Measurements from ENCODE around the gene BCORL1.

The BCORL1 gene

DNA sequence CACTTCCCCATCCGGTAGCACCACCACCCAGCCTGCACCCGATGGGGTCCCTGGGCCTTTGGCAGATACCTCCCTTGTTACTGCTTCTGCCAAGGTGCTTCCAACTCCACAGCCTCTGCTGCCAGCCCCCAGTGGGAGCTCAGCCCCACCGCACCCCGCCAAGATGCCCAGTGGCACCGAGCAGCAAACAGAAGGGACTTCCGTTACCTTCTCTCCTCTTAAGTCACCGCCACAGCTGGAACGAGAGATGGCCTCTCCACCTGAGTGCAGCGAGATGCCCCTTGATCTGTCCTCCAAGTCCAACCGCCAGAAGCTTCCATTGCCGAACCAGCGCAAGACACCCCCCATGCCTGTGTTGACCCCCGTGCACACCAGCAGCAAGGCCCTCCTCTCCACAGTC lies 31.9 kb downstream of the BCORL1 start:
- H3K9me3 ChIP-seq (ENCODE audit: control insufficient read depth, insufficient read depth, low read length): no peaks in the 10 kb centered on the region
- H3K36me3 ChIP-seq (ENCODE audit: insufficient read depth, low read length): no peaks in the 10 kb centered on the region
- no peak overlapping the region for H3K9ac ChIP-seq (ENCODE audit: low read depth, low read length)
- H3K4me1 ChIP-seq (ENCODE audit: insufficient read depth, low read length): 0 out of 2 replicates have a peak, but pooled peaks cover 3% of the 10 kb centered on the region

DNA sequence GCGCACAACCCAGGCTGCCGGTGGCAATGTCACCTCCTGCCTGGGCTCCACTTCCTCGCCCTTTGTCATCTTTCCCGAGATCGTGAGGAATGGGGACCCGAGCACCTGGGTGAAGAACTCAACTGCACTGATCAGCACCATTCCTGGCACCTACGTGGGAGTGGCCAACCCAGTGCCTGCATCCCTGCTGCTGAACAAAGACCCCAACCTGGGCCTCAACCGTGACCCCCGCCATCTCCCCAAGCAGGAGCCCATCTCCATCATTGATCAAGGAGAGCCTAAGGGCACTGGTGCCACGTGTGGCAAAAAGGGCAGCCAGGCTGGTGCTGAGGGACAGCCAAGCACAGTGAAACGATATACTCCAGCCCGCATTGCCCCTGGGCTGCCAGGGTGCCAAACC lies 32.3 kb downstream of the BCORL1 start:
- no peaks in the 10 kb centered on the region for H3K36me3 ChIP-seq (ENCODE audit: insufficient read depth, low read length)

DNA sequence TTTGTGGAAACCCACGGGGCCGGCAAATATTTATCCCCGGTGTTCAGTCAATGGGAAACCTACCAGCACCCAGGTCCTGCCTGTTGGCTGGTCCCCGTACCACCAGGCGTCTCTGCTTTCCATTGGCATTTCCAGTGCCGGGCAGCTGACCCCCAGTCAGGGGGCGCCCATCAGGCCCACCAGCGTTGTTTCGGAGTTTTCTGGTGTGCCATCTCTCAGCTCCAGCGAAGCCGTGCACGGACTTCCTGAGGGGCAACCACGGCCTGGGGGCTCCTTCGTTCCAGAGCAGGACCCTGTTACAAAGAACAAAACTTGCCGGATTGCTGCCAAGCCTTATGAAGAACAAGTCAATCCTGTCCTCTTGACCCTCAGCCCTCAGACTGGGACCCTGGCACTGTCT lies 32.7 kb downstream of the BCORL1 start:
- 0 out of 2 replicates have a peak, but pooled peaks cover 8% of the 10 kb centered on the region for H3K4me1 ChIP-seq (ENCODE audit: insufficient read depth, low read length)
- H3K36me3 ChIP-seq (ENCODE audit: insufficient read depth, low read length): no peaks in the 10 kb centered on the region
- no peaks in the 10 kb centered on the region for H3K9me3 ChIP-seq (ENCODE audit: control insufficient read depth, insufficient read depth, low read length)
- H3K9ac ChIP-seq (ENCODE audit: low read depth, low read length): no peak overlapping the region

More for the DNA sequence above, 32.3 kb downstream of the BCORL1 start:
- no peak overlapping the region for H3K9ac ChIP-seq (ENCODE audit: low read depth, low read length)
- H3K4me1 ChIP-seq (ENCODE audit: insufficient read depth, low read length): 0 out of 2 replicates have a peak, but pooled peaks cover 7% of the 10 kb centered on the region
- H3K9me3 ChIP-seq (ENCODE audit: control insufficient read depth, insufficient read depth, low read length): no peaks in the 10 kb centered on the region

DNA sequence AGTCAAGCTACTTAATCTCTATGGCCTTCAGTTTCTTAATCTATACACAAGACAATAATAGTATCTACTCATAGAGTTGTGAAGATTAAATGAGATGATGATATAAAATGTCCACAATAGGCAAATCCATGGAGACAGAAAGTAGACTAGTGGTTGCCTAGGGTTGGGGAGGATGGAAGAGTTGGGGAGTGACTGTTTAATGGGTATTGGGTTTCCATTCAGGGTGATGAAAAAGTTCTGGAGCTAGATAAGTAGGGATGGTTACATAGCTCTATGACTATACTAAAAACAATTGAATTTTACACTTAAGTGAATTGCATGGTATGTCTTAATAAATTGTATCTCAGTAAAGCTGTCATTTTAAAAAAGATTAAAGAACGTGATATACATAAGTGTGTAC lies 35.7 kb downstream of the BCORL1 start:
- Histone ChIP-seq H3K36me3 (ENCODE audit: insufficient read depth, low read length) (no peaks in the 10 kb centered on the region; the same call in 1 of the 2 replicates), H3K9ac (ENCODE audit: low read depth, low read length) (no peak overlapping the region), H3K4me1 (ENCODE audit: insufficient read depth, low read length) (0 out of 2 replicates have a peak, but pooled peaks cover 8% of the 10 kb centered on the region), H3K9me3 (ENCODE audit: control insufficient read depth, insufficient read depth, low read length) (no peaks in the 10 kb centered on the region)

DNA sequence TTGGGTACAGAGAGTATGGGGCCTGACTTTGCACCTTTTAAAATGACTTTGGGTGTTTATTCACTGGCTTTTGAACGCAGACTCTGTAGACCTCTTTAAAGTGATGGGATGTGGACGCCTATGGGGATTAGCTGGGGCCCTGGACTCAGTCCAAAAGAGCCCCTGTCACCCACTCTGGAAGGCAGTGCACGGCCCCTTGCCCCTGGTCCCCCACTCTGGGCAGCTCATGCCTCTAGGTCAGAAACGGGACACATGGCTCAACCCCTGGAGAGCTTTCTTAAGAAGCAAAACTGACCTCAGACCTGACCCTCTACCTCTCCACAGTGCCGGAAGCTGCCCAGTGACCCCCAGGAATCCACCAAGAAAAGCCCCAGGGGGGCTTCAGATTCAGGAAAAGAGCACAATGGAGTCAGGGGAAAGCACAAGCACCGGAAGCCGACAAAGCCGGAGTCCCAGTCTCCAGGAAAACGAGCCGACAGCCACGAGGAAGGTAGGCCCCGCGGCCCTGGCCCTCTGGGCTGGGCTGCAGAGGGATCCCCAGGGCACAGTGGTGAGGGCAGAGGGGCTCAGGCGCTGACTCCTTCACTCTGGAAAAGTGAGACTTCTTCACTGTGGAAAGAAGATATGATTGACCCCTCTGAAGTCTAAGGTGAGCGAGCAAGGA lies 38.4 kb downstream of the BCORL1 start:
- no peak overlapping the region for H3K9ac ChIP-seq (ENCODE audit: low read depth, low read length)
- peaks cover 2% of the 10 kb centered on the region for H3K36me3 ChIP-seq (ENCODE audit: insufficient read depth, low read length)
- peaks cover 14% of the 10 kb centered on the region for H3K4me1 ChIP-seq (ENCODE audit: insufficient read depth, low read length)
- no peaks in the 10 kb centered on the region for H3K9me3 ChIP-seq (ENCODE audit: control insufficient read depth, insufficient read depth, low read length)

DNA sequence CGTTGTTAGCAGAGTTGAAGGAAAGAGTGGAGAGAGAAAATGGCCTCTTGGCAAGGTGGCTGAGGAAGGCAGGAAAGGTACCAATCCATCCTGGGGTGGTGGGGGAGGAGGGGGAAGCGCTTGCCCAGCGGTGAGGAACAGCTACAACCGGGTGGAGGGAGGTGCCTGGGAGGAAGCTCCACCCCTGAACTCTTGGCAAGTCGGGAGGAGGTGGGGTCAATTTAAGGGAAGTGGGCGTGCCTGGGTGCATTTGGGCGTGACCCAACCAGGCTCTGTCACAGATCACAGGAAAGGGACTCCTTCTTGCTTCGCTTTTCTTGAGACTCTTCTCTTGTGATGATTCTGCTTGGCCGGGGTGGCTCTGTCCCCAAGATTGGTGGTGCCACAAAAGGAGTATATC lies 41.7 kb downstream of the BCORL1 start:
- Histone ChIP-seq H3K4me1 (ENCODE audit: insufficient read depth, low read length) (peaks cover 16% of the 10 kb centered on the region), H3K36me3 (ENCODE audit: insufficient read depth, low read length) (peaks cover 2% of the 10 kb centered on the region), H3K9ac (ENCODE audit: low read depth, low read length) (peak overlapping the region; percentile 34; the same call in 1 of the 2 replicates), H3K9me3 (ENCODE audit: control insufficient read depth, insufficient read depth, low read length) (no peaks in the 10 kb centered on the region)

DNA sequence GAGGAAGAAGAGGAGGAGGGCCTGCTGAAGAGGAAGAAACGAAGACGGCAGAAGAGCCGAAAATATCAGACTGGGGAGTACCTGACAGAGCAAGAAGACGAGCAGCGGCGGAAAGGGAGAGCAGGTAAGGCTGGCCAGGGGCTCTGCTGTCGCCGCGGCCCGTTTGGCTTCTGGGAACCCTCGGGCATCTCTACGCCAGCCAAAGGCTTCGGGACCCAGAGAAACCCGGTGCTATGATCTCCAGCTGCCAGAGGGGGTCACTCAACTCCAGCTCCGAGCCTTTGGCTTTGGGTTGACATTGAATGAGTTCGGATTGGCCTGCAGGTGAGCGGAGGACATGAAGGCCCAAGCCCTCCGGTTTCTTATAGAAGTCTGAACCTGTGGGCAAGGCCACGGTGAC lies 42.8 kb downstream of the BCORL1 start:
- peaks cover 12% of the 10 kb centered on the region for H3K4me1 ChIP-seq (ENCODE audit: insufficient read depth, low read length)
- H3K36me3 ChIP-seq (ENCODE audit: insufficient read depth, low read length): peaks cover 2% of the 10 kb centered on the region
- no peaks in the 10 kb centered on the region for H3K9me3 ChIP-seq (ENCODE audit: control insufficient read depth, insufficient read depth, low read length)
- H3K9ac ChIP-seq (ENCODE audit: low read depth, low read length): no peak overlapping the region

DNA sequence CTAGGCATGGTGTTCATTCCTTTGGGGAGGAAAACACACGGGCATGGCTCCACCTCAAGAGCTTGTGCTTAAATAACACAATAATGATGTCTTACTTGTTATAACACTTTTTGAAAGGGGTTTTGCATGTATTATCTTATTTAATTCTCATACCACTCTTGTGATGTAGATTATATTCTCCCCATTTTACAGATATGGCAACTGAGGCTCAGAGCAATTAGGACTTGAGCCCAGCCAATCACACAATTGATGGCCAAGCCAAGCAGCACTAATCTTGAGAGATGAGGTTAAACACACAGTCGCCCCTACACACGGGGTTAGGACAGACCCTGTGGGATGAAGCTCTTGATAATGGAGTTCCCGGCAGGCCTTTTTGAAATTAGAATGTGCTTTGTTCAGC lies 45.1 kb downstream of the BCORL1 start:
- Histone ChIP-seq H3K36me3 (ENCODE audit: insufficient read depth, low read length) (peaks cover 2% of the 10 kb centered on the region; the same call in 1 of the 2 replicates), H3K9ac (ENCODE audit: low read depth, low read length) (no peak overlapping the region), H3K9me3 (ENCODE audit: control insufficient read depth, insufficient read depth, low read length) (no peaks in the 10 kb centered on the region), H3K4me1 (ENCODE audit: insufficient read depth, low read length) (peaks cover 12% of the 10 kb centered on the region)

DNA sequence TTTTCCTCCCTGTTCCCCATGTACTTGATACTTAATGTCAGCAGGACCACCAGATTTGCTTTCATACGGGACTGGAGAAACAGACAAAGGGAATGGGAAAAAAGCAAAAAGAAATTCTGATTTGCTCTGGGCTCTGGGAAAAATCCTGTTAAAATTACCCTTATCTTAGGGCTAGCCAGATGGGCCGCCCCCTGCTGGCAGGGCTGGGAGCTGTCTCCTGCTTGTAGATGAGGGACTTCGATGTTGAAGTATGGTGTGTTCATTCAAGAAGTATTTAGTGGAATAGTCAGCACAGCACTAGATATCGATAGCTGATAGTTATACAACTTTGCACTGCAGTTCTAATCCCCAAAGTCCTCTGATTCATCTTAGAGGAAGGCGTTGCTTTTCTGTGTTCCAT lies 45.8 kb downstream of the BCORL1 start:
- H3K4me1 ChIP-seq (ENCODE audit: insufficient read depth, low read length): peaks cover 12% of the 10 kb centered on the region
- H3K9me3 ChIP-seq (ENCODE audit: control insufficient read depth, insufficient read depth, low read length): no peaks in the 10 kb centered on the region
- peaks cover 2% of the 10 kb centered on the region; the same call in 1 of the 2 replicates for H3K36me3 ChIP-seq (ENCODE audit: insufficient read depth, low read length)
- H3K9ac ChIP-seq (ENCODE audit: low read depth, low read length): no peak overlapping the region

DNA sequence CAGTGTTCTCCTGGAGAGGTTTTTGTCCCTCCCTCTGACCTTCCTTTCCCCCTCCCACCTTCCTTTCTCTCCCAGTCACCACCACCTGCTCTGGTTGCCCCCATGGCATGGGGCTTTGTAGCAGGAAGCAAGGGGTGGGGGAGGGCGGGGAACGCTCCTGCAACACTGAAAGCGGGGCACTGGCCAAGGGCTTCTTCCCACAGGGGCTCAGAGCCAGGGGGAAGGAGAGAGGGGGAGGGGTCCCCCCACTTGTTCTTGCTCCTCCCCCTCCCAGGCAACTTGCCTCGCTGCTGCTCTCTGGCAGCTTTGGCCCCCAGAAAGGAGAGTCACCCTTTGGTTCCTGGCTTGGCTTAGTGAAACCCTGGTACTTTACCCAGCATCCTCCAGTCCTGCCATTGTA lies 48.4 kb downstream of the BCORL1 start:
- Histone ChIP-seq H3K9me3 (ENCODE audit: control insufficient read depth, insufficient read depth, low read length) (no peaks in the 10 kb centered on the region), H3K36me3 (ENCODE audit: insufficient read depth, low read length) (no peaks in the 10 kb centered on the region; the same call in 1 of the 2 replicates)

DNA sequence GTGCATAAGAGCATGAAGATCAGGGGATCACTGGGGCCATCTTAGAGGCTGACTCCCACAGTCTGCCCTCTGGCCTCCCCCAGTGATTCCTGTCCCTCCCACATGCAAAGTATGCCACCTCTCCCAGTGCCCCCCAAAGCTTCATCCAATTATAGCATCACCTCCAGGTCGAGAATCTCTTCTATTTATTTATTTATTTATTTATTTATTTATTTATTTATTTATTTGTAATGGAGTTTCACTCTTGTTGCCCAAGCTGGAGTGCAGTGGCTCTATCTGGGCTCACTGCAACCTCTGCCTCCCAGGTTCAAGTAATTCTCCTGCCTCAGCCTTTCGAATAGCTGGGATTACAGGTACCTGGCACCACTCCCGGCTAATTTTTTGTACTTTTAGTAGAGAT lies 50.1 kb downstream of the BCORL1 start:
- no peaks in the 10 kb centered on the region for H3K9me3 ChIP-seq (ENCODE audit: control insufficient read depth, insufficient read depth, low read length)
- H3K9ac ChIP-seq (ENCODE audit: low read depth, low read length): no peak overlapping the region
- no peaks in the 10 kb centered on the region; the same call in 1 of the 2 replicates for H3K36me3 ChIP-seq (ENCODE audit: insufficient read depth, low read length)
- H3K4me1 ChIP-seq (ENCODE audit: insufficient read depth, low read length): peaks cover 6% of the 10 kb centered on the region

More for the DNA sequence above, 48.4 kb downstream of the BCORL1 start:
- no peak overlapping the region for H3K9ac ChIP-seq (ENCODE audit: low read depth, low read length)
- peaks cover 6% of the 10 kb centered on the region for H3K4me1 ChIP-seq (ENCODE audit: insufficient read depth, low read length)

DNA sequence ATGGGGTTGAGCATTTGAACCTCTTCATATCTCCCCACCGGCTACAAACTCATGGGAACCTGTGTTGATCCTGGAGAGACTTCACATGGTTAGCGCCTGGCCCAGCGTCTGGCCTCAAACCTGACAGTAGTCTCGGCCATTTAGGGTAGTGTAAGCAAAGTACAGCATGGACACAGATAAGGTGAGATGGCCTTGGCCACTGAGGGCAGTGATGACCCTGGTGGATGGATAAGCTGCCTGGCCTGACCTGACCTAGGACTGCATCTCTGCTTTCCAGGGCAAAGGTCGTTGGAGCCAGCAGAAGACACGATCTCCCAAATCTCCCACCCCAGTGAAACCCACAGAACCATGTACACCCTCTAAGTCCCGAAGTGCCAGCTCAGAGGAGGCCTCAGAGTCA lies 51.7 kb downstream of the BCORL1 start:
- Histone ChIP-seq H3K4me1 (ENCODE audit: insufficient read depth, low read length) (peaks cover 2% of the 10 kb centered on the region; the same call in 1 of the 2 replicates), H3K9me3 (ENCODE audit: control insufficient read depth, insufficient read depth, low read length) (no peaks in the 10 kb centered on the region), H3K36me3 (ENCODE audit: insufficient read depth, low read length) (no peaks in the 10 kb centered on the region; the same call in 1 of the 2 replicates), H3K9ac (ENCODE audit: low read depth, low read length) (no peak overlapping the region)

DNA sequence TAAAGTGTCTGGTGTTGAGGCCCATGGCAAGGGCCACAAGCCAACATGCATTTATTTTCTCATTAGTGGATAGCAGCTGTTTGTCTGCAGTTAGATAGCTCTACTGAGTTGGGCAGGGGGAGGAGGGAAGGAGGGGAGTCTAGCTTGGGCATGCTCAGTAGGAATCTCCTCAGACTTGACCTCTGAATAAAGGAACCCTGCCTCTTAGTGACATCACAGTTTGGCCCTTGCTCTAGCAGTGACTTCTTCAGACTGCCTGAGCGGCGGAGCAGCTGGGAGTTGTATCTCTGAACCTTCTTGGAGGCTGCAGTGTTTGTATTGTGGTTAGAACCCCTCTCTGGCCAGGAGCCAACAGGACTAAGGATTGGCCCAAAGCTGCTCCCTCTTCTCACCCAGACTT lies 57.4 kb downstream of the BCORL1 start:
- no peaks in the 10 kb centered on the region for H3K9me3 ChIP-seq (ENCODE audit: control insufficient read depth, insufficient read depth, low read length)
- H3K36me3 ChIP-seq (ENCODE audit: insufficient read depth, low read length): no peaks in the 10 kb centered on the region; the same call in 1 of the 2 replicates
- H3K9ac ChIP-seq (ENCODE audit: low read depth, low read length): no peak overlapping the region

DNA sequence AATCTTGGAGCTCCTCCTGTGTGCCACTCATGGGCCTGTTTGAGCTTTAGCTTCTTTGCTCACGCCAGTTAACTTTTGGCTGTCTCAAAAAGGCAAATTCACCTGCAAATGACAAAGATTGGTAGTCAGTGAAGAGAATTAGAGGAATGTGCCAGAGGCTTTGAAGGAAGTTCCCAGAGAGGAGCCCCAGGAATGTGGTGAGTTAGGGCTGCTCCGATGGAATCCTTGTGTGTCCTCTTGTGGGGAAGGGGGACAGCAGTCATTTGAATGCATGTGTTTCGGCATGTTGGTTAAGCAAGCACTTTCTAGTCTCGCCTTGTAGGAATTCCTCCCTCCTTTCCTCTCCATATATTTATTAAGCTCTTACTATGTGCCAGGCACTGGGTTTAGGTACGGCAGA lies 65.0 kb downstream of the BCORL1 start:
- H3K36me3 ChIP-seq (ENCODE audit: insufficient read depth, low read length): no peaks in the 10 kb centered on the region; the same call in 1 of the 2 replicates
- H3K9me3 ChIP-seq (ENCODE audit: control insufficient read depth, insufficient read depth, low read length): no peaks in the 10 kb centered on the region; the same call in 1 of the 2 replicates
- H3K4me1 ChIP-seq (ENCODE audit: insufficient read depth, low read length): peaks cover 13% of the 10 kb centered on the region
- no peak overlapping the region for H3K9ac ChIP-seq (ENCODE audit: low read depth, low read length)

More for the DNA sequence above, 57.4 kb downstream of the BCORL1 start:
- no peaks in the 10 kb centered on the region for H3K4me1 ChIP-seq (ENCODE audit: insufficient read depth, low read length)

DNA sequence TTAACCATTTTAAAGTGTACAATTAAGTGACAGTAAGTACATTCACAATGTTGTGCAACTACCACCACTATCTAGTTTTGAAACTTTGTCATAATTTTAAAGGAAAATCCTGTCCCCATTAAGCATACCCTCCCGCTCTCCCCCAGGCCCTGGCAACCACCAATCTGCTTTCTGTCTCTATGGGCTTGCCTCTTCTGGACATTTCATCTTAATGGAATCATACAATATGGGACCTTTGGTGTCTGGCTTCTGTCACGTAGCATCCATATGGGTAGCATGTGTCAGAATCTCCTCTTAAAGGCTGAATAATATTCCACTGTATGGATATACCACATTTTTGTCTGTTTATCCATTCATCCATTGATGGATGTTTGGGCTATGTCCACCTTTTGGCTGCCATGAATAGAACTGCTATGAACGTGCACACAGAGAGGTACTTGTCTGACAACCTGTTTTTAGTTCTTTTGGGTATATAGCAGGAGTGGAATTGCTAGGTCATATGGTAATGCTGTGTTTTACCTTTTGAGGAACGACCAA lies 66.3 kb downstream of the BCORL1 start:
- peaks cover 13% of the 10 kb centered on the region for H3K4me1 ChIP-seq (ENCODE audit: insufficient read depth, low read length)
- H3K9me3 ChIP-seq (ENCODE audit: control insufficient read depth, insufficient read depth, low read length): no peaks in the 10 kb centered on the region; the same call in 1 of the 2 replicates
- H3K9ac ChIP-seq (ENCODE audit: low read depth, low read length): no peak overlapping the region
- H3K36me3 ChIP-seq (ENCODE audit: insufficient read depth, low read length): no peaks in the 10 kb centered on the region; the same call in 1 of the 2 replicates

All from ES-I3 (cell line).